Type B pancreatic cell (in vitro differentiated cells): ENCODE results near the gene KIF16B. TPM values are rescaled to one million over a fixed set of nuclear protein-coding genes. Genes with fewer than 3 reads are reported as not detected.

Source experiments
- DNase-seq: peaks from one replicate; pipeline ENCODE4 v3.0.0; 2021; ENCODE audit warnings: mixed read lengths; ENCODE audit not compliant: unreplicated experiment; ENCODE audit errors: extremely low spot score
- H3K27ac Mint-ChIP-seq: 2 replicates; pipeline ENCODE4 v1.8.0; 2021; ENCODE audit warnings: mild to moderate bottlenecking, mixed read lengths
- H3K27me3 Mint-ChIP-seq: 2 replicates; pipeline ENCODE4 v1.8.0; 2021; ENCODE audit warnings: mixed read lengths
- H3K36me3 Mint-ChIP-seq: 2 replicates; pipeline ENCODE4 v1.8.0; 2021; ENCODE audit warnings: mixed read lengths
- H3K4me1 Mint-ChIP-seq: one replicate; pipeline ENCODE4 v1.8.0; 2021; ENCODE audit warnings: mixed read lengths; ENCODE audit not compliant: unreplicated experiment
- H3K4me3 Mint-ChIP-seq: 2 replicates; pipeline ENCODE4 v1.8.0; 2021; ENCODE audit warnings: mild to moderate bottlenecking, mixed read lengths
- H3K9me3 Mint-ChIP-seq: 2 replicates; pipeline ENCODE4 v1.8.0; 2021; ENCODE audit warnings: mixed read lengths
- CTCF ChIP-seq: fragments of 200-600 bp; sonication (generic); conservative IDR thresholded peaks from 2 replicates; pipeline ENCODE4 v1.5.0; 2021; ENCODE audit warnings: antibody characterized with exemption, mild to moderate bottlenecking
- total RNA-seq: library from RNA; stranded (reverse); gene quantifications from 2 replicates; pipeline ENCODE4 v1.2.1, GENCODE V29; 2021; ENCODE audit warnings: low replicate concordance

Gene KIF16B
- total RNA-seq, 1 donor from 2014 or later: 10.3 TPM

GRCh38 chr20:16552015-16552414 lies 21.2 kb downstream of the KIF16B start:
- Mint-ChIP-seq H3K4me1 (peaks cover 12% of the 10 kb centered on the region), H3K27ac (no peak overlapping the region)
- TF ChIP-seq CTCF: no peak

GRCh38 chr20:16551607-16552006 lies 21.6 kb downstream of the KIF16B start:
- H3K36me3 Mint-ChIP-seq: no peaks in the 10 kb centered on the region
- peaks cover 12% of the 10 kb centered on the region for H3K4me1 Mint-ChIP-seq
- no peaks in the 10 kb centered on the region for H3K27me3 Mint-ChIP-seq
- H3K27ac Mint-ChIP-seq: no peak overlapping the region
- no peak for TF ChIP-seq CTCF
- no peak overlapping the region for H3K4me3 Mint-ChIP-seq
- no peak for DNase-seq
- H3K9me3 Mint-ChIP-seq: no peaks in the 10 kb centered on the region

More at GRCh38 chr20:16552015-16552414, 21.2 kb downstream of the KIF16B start:
- H3K36me3 Mint-ChIP-seq: no peaks in the 10 kb centered on the region
- H3K4me3 Mint-ChIP-seq: no peak overlapping the region
- H3K9me3 Mint-ChIP-seq: no peaks in the 10 kb centered on the region
- H3K27me3 Mint-ChIP-seq: no peaks in the 10 kb centered on the region
- DNase-seq: no peak

- Mint-ChIP-seq H3K4me3 (no peak overlapping the region), H3K4me1 (peaks cover 8% of the 10 kb centered on the region), H3K27ac (no peak overlapping the region), H3K36me3 (no peaks in the 10 kb centered on the region), H3K9me3 (no peaks in the 10 kb centered on the region), H3K27me3 (no peaks in the 10 kb centered on the region)
- no peak for DNase-seq
- TF ChIP-seq CTCF: no peak
Measured at GRCh38 chr20:16548068-16548672, 25.1 kb downstream of the KIF16B start.

- H3K4me1 Mint-ChIP-seq: no peaks in the 10 kb centered on the region
- DNase-seq: no peak
- no peak overlapping the region for H3K4me3 Mint-ChIP-seq
- no peaks in the 10 kb centered on the region for H3K27me3 Mint-ChIP-seq
- TF ChIP-seq CTCF: no peak
- no peak overlapping the region for H3K27ac Mint-ChIP-seq
- H3K36me3 Mint-ChIP-seq: peaks cover 3% of the 10 kb centered on the region
- H3K9me3 Mint-ChIP-seq: no peaks in the 10 kb centered on the region
Measured at GRCh38 chr20:16544949-16545348, 28.3 kb downstream of the KIF16B start.

- H3K9me3 Mint-ChIP-seq: no peaks in the 10 kb centered on the region
- no peak overlapping the region for H3K27ac Mint-ChIP-seq
- H3K27me3 Mint-ChIP-seq: no peaks in the 10 kb centered on the region
- no peak for DNase-seq
- H3K4me3 Mint-ChIP-seq: no peak overlapping the region
- no peak for TF ChIP-seq CTCF
- peaks cover 3% of the 10 kb centered on the region for H3K36me3 Mint-ChIP-seq
- H3K4me1 Mint-ChIP-seq: no peaks in the 10 kb centered on the region
Measured at GRCh38 chr20:16542477-16542876, 30.8 kb downstream of the KIF16B start.

GRCh38 chr20:16541878-16542277 lies 31.4 kb downstream of the KIF16B start:
- TF ChIP-seq CTCF: no peak
- Mint-ChIP-seq H3K36me3 (peaks cover 3% of the 10 kb centered on the region), H3K4me1 (no peaks in the 10 kb centered on the region), H3K27me3 (no peaks in the 10 kb centered on the region), H3K9me3 (peaks cover 5% of the 10 kb centered on the region), H3K27ac (no peak overlapping the region), H3K4me3 (no peak overlapping the region)
- DNase-seq: no peak
